CD1c-positive myeloid dendritic cell (primary cell): ENCODE results near the gene GASK1B.

ENCODE experiments used
- DNase-seq: peaks from one replicate; pipeline ENCODE4 v3.0.0-alpha.2; 2016; ENCODE audit errors: extremely low spot score

Gene GASK1B

DNA sequence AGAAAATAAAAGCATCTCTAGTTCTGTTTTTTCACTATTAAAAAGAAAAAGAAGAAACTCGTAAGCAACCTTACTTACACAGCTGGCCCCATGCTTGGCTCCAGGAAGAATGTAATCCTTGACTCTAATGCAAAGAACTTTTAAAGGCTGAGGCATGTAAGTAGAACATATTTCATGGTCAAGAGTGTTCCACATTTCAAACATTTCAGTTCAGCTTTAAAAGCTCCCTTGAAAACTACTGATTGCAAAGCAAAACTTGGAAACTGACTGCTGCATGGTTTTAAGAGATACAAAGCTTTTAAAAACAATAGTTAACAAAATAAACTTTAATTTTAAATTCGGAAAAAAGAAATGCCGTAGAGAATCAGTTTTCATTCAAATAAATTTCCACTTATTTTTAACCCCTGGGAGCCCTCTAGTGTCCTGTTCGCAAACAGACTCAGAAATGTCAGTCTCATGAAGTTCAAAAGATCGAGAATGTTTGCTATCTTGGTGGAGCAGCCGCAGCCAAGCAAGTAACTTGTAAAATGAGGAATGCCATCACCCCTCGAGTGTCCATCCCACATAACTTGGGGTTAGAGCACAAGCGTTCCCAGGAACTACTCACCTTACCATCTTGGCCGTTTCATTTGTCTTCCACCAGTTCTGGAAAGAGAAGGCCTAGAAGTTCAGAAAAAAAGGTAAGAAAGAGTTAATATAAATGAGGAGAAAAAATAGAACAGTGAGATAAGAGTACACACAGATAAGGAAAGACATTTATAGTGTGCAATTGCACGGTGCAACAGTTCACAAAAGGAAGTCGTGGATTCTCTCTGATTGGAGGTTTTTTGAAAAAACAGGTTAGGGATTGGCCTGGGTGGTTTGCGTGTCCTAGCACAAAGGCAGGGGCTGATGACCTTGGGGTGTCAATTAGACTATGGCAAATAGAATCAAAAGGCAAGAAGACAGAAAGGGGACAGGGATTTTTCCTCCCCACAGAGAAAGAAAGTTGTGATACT lies at the start of gene GASK1B:
Gene GASK1B (minus strand): TSS at position 765 of the 998 bp plus-strand sequence. CDS start 1,650 bp downstream, outside the sequence.
- peak; percentile 59 for DNase-seq

DNA sequence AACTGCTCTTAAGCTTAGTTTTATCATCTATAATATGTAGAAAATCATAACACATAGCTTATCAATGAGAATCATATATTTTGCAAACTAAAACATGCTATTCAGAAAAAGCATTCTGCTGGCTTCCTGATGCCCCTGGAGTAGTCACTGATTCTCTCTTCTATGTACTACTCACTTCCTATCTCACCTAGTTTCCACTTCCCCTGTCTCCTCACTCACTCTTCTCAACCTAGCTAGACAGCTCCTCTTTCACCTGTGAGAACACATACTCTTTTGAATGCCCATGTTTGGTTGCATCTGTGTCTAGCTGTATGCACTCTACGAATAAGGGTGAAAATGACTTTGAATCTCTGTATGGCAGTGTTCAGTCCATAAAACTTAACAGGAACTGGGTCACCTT lies 46.8 kb upstream of the GASK1B start:
- DNase-seq = no peak

DNA sequence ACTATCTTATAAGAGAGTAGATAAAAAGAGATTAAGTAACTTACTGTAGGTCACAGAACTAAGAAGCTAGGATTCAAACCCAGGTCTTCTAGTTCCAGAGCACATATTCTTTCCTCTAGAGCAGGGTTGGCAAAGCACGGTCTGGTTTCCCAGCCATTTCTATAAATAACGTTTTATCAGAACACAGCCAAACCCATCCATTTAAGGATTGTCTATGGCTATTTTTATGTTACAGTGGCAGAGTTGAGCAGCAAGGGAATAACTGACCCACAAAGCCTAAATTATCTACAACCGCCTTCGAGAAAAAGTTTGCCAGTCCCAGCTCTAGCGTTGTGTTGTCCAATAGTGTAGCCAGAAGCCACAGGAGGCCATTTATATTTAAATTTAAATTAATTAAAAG lies 44.9 kb upstream of the GASK1B start:
- DNase-seq = no peak

- DNase-seq = no peak
Measured at GRCh38 chr4:158214856-158215255, 42.0 kb upstream of the GASK1B start.

DNA sequence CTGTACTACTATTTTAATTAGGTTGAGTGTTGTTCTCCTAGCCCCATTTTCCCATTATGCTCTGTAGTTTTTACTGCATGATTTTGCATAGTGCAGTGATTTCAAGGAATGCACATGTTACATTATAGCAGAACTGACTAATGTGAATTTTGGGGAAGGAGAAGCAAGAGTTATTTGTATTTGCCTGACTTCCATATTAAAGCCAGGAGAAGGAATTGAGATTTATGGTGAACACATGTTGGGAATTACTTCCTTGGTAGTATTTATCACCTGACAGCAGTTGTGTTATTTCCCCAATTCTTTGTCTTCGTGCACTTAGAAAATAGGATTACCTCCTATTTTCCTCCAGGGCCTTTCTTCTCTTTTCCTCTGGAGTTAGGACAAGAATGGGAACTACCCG lies 40.6 kb upstream of the GASK1B start:
- DNase-seq = peak; percentile 63

- DNase-seq = no peak
Measured at GRCh38 chr4:158211222-158211621, 38.4 kb upstream of the GASK1B start.

DNA sequence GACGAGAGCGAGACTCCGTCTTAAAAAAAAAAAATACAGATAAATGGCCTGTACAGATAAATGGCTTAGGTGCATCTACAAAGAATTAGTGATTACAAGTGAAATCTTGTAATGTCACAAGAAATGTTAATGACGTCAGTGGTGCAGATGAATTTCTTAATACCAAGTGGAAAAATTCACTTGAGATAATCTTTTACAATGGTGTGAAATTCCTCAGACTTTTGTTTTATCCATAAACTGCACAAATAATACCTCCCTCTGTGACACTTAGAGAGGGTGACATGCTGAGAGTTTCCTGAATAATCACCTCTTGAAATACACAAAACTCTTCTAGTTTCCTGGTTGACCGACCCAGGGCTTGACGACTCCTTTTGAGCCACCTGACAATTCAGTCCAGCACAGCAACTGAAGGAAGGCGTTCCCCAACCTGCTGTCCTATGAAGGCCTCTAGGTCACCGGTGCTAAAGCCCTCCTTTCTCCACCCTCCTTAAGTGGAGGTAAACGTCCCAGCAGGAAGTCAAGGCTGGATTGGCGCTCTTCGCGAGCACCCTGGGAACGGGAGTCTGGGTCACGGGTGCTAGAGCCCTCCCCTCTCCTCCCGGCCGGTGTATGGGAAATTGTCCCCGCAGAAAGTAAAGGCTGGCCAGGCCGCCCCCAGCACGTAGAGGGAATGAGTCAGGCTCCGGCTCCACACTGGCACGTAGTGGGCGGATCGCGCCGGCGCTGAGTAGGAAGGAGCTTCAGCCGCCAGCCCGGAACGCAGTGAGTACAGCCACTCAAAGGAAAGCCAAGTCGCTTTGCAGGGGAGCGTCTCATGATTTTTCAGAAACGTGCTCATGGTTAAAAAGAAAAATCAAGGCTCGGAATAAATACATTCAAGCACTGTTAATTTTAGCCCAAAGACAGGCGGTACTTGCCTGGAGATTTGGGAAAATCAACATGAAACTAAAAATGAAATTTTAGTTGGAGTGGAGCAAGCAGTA lies 37.3 kb upstream of the GASK1B start, which contains the start of gene TMEM144:
Gene TMEM144 (plus strand): TSS at position 662 of the 983 bp plus-strand sequence. CDS start 2,182 bp downstream, outside the sequence.
- DNase-seq = peak; percentile 95

- DNase-seq = peak; percentile 90
Measured at GRCh38 chr4:158208963-158209640, 36.3 kb upstream of the GASK1B start.

GRCh38 chr4:158203929-158204328 lies 31.1 kb upstream of the GASK1B start:
- no peak for DNase-seq

DNA sequence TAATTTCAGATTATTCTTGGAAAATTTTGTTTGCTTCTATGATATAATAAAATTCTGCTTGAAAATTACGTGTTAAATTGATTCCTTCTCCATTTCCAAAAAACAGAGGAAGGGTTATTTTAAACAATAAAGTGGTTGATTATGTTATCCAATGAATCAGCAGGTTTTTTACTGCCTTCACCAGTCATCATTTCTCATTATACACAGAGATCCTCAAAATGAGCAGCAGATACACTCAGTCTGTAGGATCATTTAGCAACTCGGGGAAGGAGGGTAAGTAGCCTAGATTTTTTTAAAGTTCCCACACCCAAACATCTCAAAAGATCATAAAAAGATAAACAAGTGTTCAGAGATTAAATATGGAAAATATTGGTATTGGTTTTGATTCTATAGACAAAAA lies 30.6 kb upstream of the GASK1B start:
- no peak for DNase-seq

DNA sequence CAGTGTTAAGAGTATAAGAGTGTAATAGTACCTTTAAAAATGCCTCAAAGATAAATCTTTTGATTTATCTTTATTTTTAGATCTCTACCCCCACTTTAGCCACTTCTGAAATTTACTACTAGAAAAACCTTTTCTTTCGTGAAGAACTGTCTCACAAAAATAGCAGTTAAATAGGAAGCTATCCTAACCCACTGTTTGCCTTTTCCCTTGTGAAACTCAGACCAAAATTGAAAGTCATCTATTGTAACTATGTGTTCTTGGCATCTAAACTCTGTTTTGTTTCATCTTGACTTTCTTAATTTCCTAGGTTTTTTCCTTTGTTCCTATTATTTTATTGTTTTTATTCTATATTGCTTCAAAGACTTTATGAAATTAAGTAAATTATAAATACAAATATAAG lies 29.7 kb upstream of the GASK1B start:
- DNase-seq = peak; percentile 45

GRCh38 chr4:158201876-158202275 lies 29.1 kb upstream of the GASK1B start:
- DNase-seq = peak; percentile 50

DNA sequence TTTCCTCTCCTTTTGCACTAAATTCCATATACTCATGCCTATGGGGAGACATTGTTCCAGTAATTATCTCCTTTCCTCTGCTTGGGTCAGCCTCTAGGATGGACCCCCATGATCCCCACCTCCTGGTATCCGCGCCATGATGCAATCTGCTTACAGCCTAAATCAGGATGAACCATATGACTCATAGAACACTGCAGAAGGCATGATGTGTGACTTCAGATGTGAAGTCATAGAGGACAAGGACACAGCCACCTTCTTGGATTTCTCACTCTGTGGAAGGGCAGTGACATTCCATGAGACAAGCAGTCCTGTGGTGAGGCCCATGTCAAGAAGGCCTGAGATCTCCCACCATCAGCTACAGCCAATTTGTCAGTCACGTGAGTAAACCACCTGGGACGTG lies 28.5 kb upstream of the GASK1B start:
- no peak for DNase-seq

GRCh38 chr4:158200214-158200613 lies 27.4 kb upstream of the GASK1B start:
- no peak for DNase-seq

DNA sequence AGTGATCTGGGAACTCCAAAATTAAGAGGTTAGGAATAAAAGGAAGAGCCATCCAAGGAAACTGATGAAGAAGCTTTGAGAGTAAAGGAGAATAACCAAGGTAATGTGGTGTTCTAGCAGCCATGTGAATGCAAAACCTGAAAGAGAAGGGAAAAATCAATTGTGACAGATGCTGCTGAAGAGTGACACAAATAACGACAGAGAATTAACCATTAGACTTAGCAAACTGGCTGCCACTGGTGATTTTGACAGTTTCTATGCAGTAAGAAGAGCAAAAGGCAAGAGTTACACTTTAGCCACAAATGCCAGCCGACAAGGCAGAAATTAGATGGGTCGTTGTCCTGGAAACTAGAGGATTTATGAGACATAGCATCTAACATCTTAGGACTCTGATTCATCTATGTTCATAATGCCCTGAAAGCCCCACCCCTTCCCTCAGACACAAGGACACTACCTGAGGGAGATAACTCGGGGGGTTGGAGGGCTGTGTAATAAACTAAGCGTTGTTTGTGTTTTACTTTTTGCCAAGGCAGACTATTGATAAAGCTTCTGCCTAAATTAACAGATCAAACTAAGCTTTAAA lies 24.5 kb upstream of the GASK1B start:
- no peak for DNase-seq

DNA sequence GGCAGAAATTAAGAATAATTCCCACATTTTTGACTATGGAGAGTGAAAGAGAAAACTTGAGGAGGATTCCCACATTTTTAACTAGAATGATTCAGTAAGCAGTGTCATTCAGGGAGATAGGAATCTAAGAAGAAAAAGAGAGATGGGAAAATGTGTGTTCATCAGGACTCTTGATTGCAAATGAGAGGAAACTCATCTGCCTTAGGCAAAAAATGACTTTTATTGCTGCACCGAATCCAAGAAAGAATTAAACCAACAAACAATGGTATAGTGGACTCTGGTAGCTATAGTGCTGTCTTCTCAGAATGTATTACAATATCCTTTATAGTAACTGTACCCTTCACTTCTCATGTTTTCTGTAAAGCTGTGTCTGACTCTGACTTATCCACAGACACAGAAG lies 22.5 kb upstream of the GASK1B start:
- DNase-seq = no peak

- peak; percentile 55 for DNase-seq
Measured at GRCh38 chr4:158193171-158193749, 20.4 kb upstream of the GASK1B start.

GRCh38 chr4:158192439-158193158 lies 19.8 kb upstream of the GASK1B start:
- no peak for DNase-seq

DNA sequence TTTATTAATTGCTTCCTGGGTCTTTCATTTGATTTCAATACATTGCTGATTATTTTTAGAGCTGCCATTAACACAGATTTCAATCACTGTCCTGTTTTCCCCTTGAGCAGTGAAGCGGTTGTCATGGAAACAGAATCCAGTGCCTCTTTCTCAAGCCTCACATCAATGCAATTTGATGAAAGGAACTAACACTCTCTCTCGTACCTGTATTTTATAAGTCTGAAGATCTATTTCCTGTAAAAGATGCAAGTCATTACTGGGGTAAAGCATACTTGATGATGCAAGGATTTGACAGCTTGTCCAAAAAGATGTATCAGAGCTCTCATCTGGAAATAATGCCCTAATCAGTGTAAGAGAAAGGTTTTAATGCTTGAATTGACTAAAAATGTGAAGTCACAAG lies 17.9 kb upstream of the GASK1B start:
- no peak for DNase-seq

DNA sequence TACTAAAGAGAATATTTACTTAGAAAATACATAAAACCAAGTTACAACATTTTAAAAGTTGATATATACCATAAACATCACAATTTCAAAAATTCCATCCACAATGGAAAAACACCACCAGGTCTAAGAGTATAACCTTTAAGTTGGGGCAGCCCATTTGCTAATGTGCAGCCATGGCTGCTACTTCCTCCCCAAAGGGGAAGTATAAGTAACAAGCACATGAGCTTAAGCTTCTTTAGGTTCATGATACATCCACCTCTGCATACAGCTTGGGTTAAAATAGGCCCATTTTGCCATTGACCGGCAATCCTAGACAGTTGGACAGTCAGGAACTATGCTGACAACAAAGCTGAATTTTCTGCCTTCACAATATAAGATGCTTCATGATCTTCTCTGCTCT lies 16.6 kb upstream of the GASK1B start:
- DNase-seq = peak; percentile 38
